GM12891 (cell line): ENCODE data around the gene SLIRP.

Source experiments
- POLR2A ChIP-seq: IDR thresholded peaks from 2 replicates; pipeline ENCODE4 v1.6.1; 2011; ENCODE audit warnings: low read depth, low read length, control low read depth
- POLR2AphosphoS5 ChIP-seq: IDR thresholded peaks from 2 replicates; pipeline ENCODE4 v1.6.1; 2011; ENCODE audit warnings: low read depth, low read length, control low read depth

- TF ChIP-seq POLR2A (peak; percentile 19; the same call in 1 of the 2 replicates), POLR2AphosphoS5 (peak; percentile 53; the same call in 1 of the 2 replicates)
These were observed 9.9 kb downstream of the SLIRP start for GRCh38 chr14:77717608-77718305.
